Liver (tissue), 3 donors: ENCODE measurements around the gene SH3D19.

Experiments used
- CTCF ChIP-seq: fragments of 150-350 bp; IDR thresholded peaks from 2 replicates; pipeline ENCODE4 v1.5.1; 2017; ENCODE audit warnings: improper control_type of control experiment, low read depth, low read length; ENCODE audit not compliant: missing input control
- REST ChIP-seq: IDR thresholded peaks from 2 replicates; pipeline ENCODE4 v1.6.1; 2016; ENCODE audit warnings: antibody characterized with exemption, mild to moderate bottlenecking
- TAF1 ChIP-seq: conservative IDR thresholded peaks from 2 replicates; pipeline ENCODE4 v1.6.1; 2016; ENCODE audit warnings: antibody characterized with exemption, mild to moderate bottlenecking
- donor health status: healthy.
- donor health status: healthy.

GRCh38 chr4:151236036-151236435 lies 89.4 kb downstream of the SH3D19 start:
- no peak for TF ChIP-seq CTCF
- TF ChIP-seq REST: no peak
- no peak for TF ChIP-seq TAF1
